K562 (cell line): ENCODE data around the gene NRCAM. TPM values are rescaled to one million over a fixed set of nuclear protein-coding genes. Genes with fewer than 3 reads are reported as not detected.

Source experiments
- CHAMP1 ChIP-seq: fragments of 450-650 bp; IDR thresholded peaks from 2 replicates; pipeline ENCODE4 v1.6.1; 2016; ENCODE audit warnings: mild to moderate bottlenecking
- ESRRB ChIP-seq: fragments of 250-450 bp; sonication (Bioruptor Pico); IDR thresholded peaks from 2 replicates; pipeline ENCODE4 v1.5.0; 2020; ENCODE audit warnings: mild to moderate bottlenecking, moderate library complexity, borderline replicate concordance
- MBD1 ChIP-seq: fragments of 250-450 bp; sonication (Bioruptor Pico); IDR thresholded peaks from 2 replicates; pipeline ENCODE4 v1.8.0; 2022; ENCODE audit warnings: inconsistent platforms
- NFE2L1 ChIP-seq: fragments of 450-650 bp; IDR thresholded peaks from 2 replicates; pipeline ENCODE4 v1.6.1; 2016; ENCODE audit warnings: missing genetic modification characterization, low read depth, mild to moderate bottlenecking, missing compliant biosample characterization, moderate library complexity, borderline replicate concordance
- NFXL1 ChIP-seq: fragments of 450-650 bp; formaldehyde crosslinking; IDR thresholded peaks from 2 replicates; pipeline ENCODE4 v1.4.0; 2021; ENCODE audit warnings: mild to moderate bottlenecking
- NR2C1 ChIP-seq, 2 experiments: fragments of 450-650 bp; IDR thresholded peaks; 2 replicates each; pipeline ENCODE4 v1.6.1; 2017; ENCODE audit warnings: mild to moderate bottlenecking in 2 of 2, antibody characterized with exemption in 1 of 2, inconsistent platforms in 1 of 2, missing compliant biosample characterization in 1 of 2, missing genetic modification characterization in 1 of 2
- PPARD ChIP-seq: fragments of 250-450 bp; sonication (Bioruptor Pico); IDR thresholded peaks from 2 replicates; pipeline ENCODE4 v1.8.0; 2022; ENCODE audit warnings: inconsistent platforms, mild to moderate bottlenecking, moderate library complexity
- RBM25 ChIP-seq: fragments of 200-400 bp; formaldehyde crosslinking; IDR thresholded peaks from 2 replicates; pipeline ENCODE4 v1.6.1; 2018; ENCODE audit warnings: low read length, low read depth, moderate library complexity; ENCODE audit not compliant: severe bottlenecking
- RNF219 ChIP-seq: fragments of 250-450 bp; sonication (Bioruptor Pico); IDR thresholded peaks from 2 replicates; pipeline ENCODE4 v1.5.0; 2022; ENCODE audit warnings: mild to moderate bottlenecking
- RREB1 ChIP-seq: fragments of 250-450 bp; sonication (Bioruptor Pico); IDR thresholded peaks from 2 replicates; pipeline ENCODE4 v1.4.0; 2020
- TEAD4 ChIP-seq, 2 experiments: sonication (generic) in 1 of 2; formaldehyde crosslinking in 1 of 2; IDR thresholded peaks; 2 replicates each; pipeline versions ENCODE4 v1.6.1 to v1.8.0; 2012 to 2022; ENCODE audit warnings: borderline replicate concordance in 1 of 2, inconsistent platforms in 1 of 2, low read length in 1 of 2, mild to moderate bottlenecking in 1 of 2, missing genetic modification reagents in 1 of 2
- ZKSCAN8 ChIP-seq: fragments of 200-800 bp; sonication (Bioruptor generic); IDR thresholded peaks from 2 replicates; pipeline ENCODE4 v1.6.1; 2016; ENCODE audit warnings: missing genetic modification characterization, missing compliant biosample characterization
- polyA plus RNA-seq, 8 experiments: library from polyadenylated mRNA; depleted of rRNA in 4 of 8; stranded (reverse) in 5 of 8; unstranded in 3 of 8; fragments of >200 nt; fragmentation: Nextera tagmentation in 2 of 8; fragmentation: Illumina TruSeq in 1 of 8; extraction: Ambion mirVana in 2 of 8; extraction: Trizol in 1 of 8; gene quantifications; 2 replicates each; pipeline versions ENCODE4 v1.2.1 to v1.2.3, GENCODE V29; 2011 to 2014; ENCODE audit warnings: inconsistent platforms in 1 of 8, missing spikeins in 1 of 8
- total RNA-seq, 7 experiments: library from RNA; depleted of rRNA in 6 of 7; stranded (reverse); fragments of >200 nt in 6 of 7; fragmentation: Illumina TruSeq in 2 of 7; extraction: Trizol in 2 of 7; gene quantifications; 2 replicates each; pipeline versions ENCODE4 v1.2.1 to v1.2.3, GENCODE V29; 2011 to 2021; ENCODE audit warnings: low replicate concordance in 1 of 7

Gene NRCAM
- total and polyA plus RNA-seq, 9 of the 15 experiments (the other 6 are each of a cell fraction or from before 2014, with no cell fraction given), result 0.03 to 0.54 (median 0.12) TPM; not detected in 1

- TF ChIP-seq MBD1 (CRISPR knock-in tag), result peak; percentile 71; the same call in 1 of the 2 replicates
- TF ChIP-seq ZKSCAN8 (CRISPR knock-in tag), result no peak
- no peak for TF ChIP-seq NR2C1 (IDR thresholded peaks at IDR 0.05)
- TF ChIP-seq NR2C1 (tag; IDR thresholded peaks at IDR 0.05), result peak; percentile 68
- TF ChIP-seq CHAMP1, result peak; percentile 96
- no peak for TF ChIP-seq PPARD (CRISPR knock-in tag)
- TF ChIP-seq RBM25, result no peak
- no peak for TF ChIP-seq NFXL1 (CRISPR knock-in tag)
- TF ChIP-seq RREB1, result no peak
- peak; percentile 40; the same call in 1 of the 2 replicates for TF ChIP-seq TEAD4 (IDR thresholded peaks at IDR 0.05; ENCODE audit: low read length)
- TF ChIP-seq TEAD4 (CRISPR knock-in tag; IDR thresholded peaks at IDR 0.05; ENCODE audit: borderline replicate concordance), result no peak
- peak; percentile 94 for TF ChIP-seq NFE2L1 (tag)
- no peak for TF ChIP-seq ESRRB
- TF ChIP-seq RNF219 (CRISPR knock-in tag), result no peak
Observed at GRCh38 chr7:108211382-108212201, 244.6 kb downstream of the NRCAM start (continued).
